SK-N-SH treated with all-trans-retinoic acid at 6 μM for 48 hours (cell line): ENCODE measurements around the gene AUTS2.

Experiments
- ATAC-seq: fragments of 200-7000 bp; cut with Tn5 transposase; 3 replicates; pipeline ENCODE4 v1.9.1; 2020; ENCODE audit warnings: mild to moderate bottlenecking, moderate library complexity
- ARNTL ChIP-seq: fragments of 450-650 bp; formaldehyde crosslinking; IDR thresholded peaks from 2 replicates; pipeline ENCODE4 v1.5.0; 2020; ENCODE audit warnings: low read depth, mild to moderate bottlenecking, moderate library complexity, borderline replicate concordance
- BACH2 ChIP-seq: fragments of 250-450 bp; sonication (Bioruptor Pico); IDR thresholded peaks from 2 replicates; pipeline ENCODE4 v1.9.0; 2021; ENCODE audit warnings: mild to moderate bottlenecking, borderline replicate concordance
- CSDC2 ChIP-seq: fragments of 250-450 bp; sonication (Bioruptor Pico); IDR thresholded peaks from 2 replicates; pipeline ENCODE4 v1.5.0; 2020; ENCODE audit warnings: mild to moderate bottlenecking, moderate library complexity
- ESRRG ChIP-seq: fragments of 250-450 bp; sonication (Bioruptor Pico); IDR thresholded peaks from 2 replicates; pipeline ENCODE4 v1.6.1; 2021; ENCODE audit warnings: mild to moderate bottlenecking
- GLIS3 ChIP-seq: fragments of 250-450 bp; sonication (Bioruptor Pico); IDR thresholded peaks from 2 replicates; pipeline ENCODE4 v1.5.0; 2020; ENCODE audit warnings: mild to moderate bottlenecking, moderate library complexity
- ISL1 ChIP-seq: fragments of 250-450 bp; sonication (Bioruptor Pico); IDR thresholded peaks from 2 replicates; pipeline ENCODE4 v2.1.2; 2022; ENCODE audit warnings: mild to moderate bottlenecking, moderate library complexity
- OSR1 ChIP-seq: fragments of 250-450 bp; sonication (Bioruptor Pico); IDR thresholded peaks from 2 replicates; pipeline ENCODE4 v1.8.0; 2022; ENCODE audit warnings: moderate library complexity, mild to moderate bottlenecking, inconsistent platforms
- PPARA ChIP-seq: fragments of 250-450 bp; sonication (Bioruptor Pico); IDR thresholded peaks from 2 replicates; pipeline ENCODE4 v1.5.0; 2020; ENCODE audit warnings: mild to moderate bottlenecking, borderline replicate concordance
- RARB ChIP-seq: fragments of 250-450 bp; sonication (Bioruptor Pico); IDR thresholded peaks from 2 replicates; pipeline ENCODE4 v1.8.0; 2021; ENCODE audit warnings: mild to moderate bottlenecking, moderate library complexity
- SNAI2 ChIP-seq: fragments of 250-450 bp; sonication (Bioruptor Pico); IDR thresholded peaks from 2 replicates; pipeline ENCODE4 v1.5.0; 2020; ENCODE audit warnings: mild to moderate bottlenecking, moderate library complexity
- TCF4 ChIP-seq: fragments of 250-450 bp; sonication (Bioruptor Pico); IDR thresholded peaks from 2 replicates; pipeline ENCODE4 v1.8.0; 2021; ENCODE audit warnings: mild to moderate bottlenecking, moderate library complexity, borderline replicate concordance
- TOX ChIP-seq: fragments of 250-450 bp; sonication (Bioruptor Pico); IDR thresholded peaks from 2 replicates; pipeline ENCODE4 v1.8.0; 2021; ENCODE audit warnings: mild to moderate bottlenecking, moderate library complexity, borderline replicate concordance
- ZFP3 ChIP-seq: fragments of 250-450 bp; sonication (Bioruptor Pico); IDR thresholded peaks from 2 replicates; pipeline ENCODE4 v1.5.0; 2020; ENCODE audit warnings: mild to moderate bottlenecking, moderate library complexity
- ZNF565 ChIP-seq: fragments of 450-650 bp; formaldehyde crosslinking; conservative IDR thresholded peaks from 2 replicates; pipeline ENCODE4 v1.5.0; 2020; ENCODE audit warnings: low read depth, mild to moderate bottlenecking, moderate library complexity
- ZNF70 ChIP-seq: fragments of 450-650 bp; formaldehyde crosslinking; IDR thresholded peaks from 2 replicates; pipeline ENCODE4 v1.5.0; 2020; ENCODE audit warnings: mild to moderate bottlenecking, moderate library complexity
- ZNF8 ChIP-seq: fragments of 450-650 bp; formaldehyde crosslinking; IDR thresholded peaks from 2 replicates; pipeline ENCODE4 v1.5.0; 2020; ENCODE audit warnings: mild to moderate bottlenecking, moderate library complexity
- TF ChIP-seq, protein P1 (sequence below): fragments of 250-450 bp; sonication (Bioruptor Pico); IDR thresholded peaks from 2 replicates; pipeline ENCODE4 v1.5.1; 2020; ENCODE audit warnings: low read depth, mild to moderate bottlenecking, moderate library complexity
- TF ChIP-seq, protein P2 (sequence below): fragments of 250-450 bp; sonication (Bioruptor Pico); IDR thresholded peaks from 2 replicates; pipeline ENCODE4 v1.8.0; 2021; ENCODE audit warnings: low read depth, mild to moderate bottlenecking, moderate library complexity, borderline replicate concordance
- TF ChIP-seq, protein P3 (sequence below): fragments of 250-450 bp; sonication (Bioruptor Pico); IDR thresholded peaks from 2 replicates; pipeline ENCODE4 v1.5.0; 2020; ENCODE audit warnings: mild to moderate bottlenecking, moderate library complexity
- TF ChIP-seq, protein P4 (sequence below): fragments of 250-450 bp; sonication (Bioruptor Pico); IDR thresholded peaks from 2 replicates; pipeline ENCODE4 v1.5.1; 2021; ENCODE audit warnings: mild to moderate bottlenecking, moderate library complexity
- TF ChIP-seq, protein P5 (sequence below): fragments of 250-450 bp; sonication (Bioruptor Pico); IDR thresholded peaks from 2 replicates; pipeline ENCODE4 v1.8.0; 2020; ENCODE audit warnings: mild to moderate bottlenecking, moderate library complexity, borderline replicate concordance

The AUTS2 gene

DNA sequence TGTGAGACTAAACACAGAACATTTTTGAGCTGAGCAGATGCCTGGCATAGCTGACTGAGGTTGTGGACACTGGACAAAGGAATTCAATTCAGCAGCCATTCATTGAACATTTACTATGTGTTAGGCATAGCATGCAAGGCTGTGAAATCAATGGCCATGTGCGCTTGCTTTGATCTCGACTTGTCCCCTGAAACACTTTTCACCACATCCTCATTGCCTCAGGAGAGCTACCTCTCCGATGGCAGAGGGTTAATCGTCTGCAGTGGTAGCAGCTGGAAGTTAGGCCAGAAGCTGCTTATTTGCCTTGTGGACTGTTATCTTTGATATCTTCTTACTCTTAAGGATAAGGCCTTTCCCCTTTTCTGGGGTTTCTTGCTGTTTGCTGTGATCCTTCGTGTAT, 297.8 kb downstream of the AUTS2 start:
- TF ChIP-seq SNAI2 (CRISPR knock-in tag): no peak
- TF ChIP-seq ISL1 (CRISPR knock-in tag): no peak
- TF ChIP-seq GLIS3: no peak
- TF ChIP-seq, protein P1, sequence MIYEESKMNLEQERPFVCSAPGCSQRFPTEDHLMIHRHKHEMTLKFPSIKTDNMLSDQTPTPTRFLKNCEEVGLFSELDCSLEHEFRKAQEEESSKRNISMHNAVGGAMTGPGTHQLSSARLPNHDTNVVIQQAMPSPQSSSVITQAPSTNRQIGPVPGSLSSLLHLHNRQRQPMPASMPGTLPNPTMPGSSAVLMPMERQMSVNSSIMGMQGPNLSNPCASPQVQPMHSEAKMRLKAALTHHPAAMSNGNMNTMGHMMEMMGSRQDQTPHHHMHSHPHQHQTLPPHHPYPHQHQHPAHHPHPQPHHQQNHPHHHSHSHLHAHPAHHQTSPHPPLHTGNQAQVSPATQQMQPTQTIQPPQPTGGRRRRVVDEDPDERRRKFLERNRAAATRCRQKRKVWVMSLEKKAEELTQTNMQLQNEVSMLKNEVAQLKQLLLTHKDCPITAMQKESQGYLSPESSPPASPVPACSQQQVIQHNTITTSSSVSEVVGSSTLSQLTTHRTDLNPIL (CRISPR knock-in tag): no peak
- TF ChIP-seq, protein P2, sequence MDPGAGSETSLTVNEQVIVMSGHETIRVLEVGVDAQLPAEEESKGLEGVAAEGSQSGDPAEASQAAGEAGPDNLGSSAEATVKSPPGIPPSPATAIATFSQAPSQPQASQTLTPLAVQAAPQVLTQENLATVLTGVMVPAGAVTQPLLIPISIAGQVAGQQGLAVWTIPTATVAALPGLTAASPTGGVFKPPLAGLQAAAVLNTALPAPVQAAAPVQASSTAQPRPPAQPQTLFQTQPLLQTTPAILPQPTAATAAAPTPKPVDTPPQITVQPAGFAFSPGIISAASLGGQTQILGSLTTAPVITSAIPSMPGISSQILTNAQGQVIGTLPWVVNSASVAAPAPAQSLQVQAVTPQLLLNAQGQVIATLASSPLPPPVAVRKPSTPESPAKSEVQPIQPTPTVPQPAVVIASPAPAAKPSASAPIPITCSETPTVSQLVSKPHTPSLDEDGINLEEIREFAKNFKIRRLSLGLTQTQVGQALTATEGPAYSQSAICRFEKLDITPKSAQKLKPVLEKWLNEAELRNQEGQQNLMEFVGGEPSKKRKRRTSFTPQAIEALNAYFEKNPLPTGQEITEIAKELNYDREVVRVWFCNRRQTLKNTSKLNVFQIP: no peak
- no peak for TF ChIP-seq ARNTL (CRISPR knock-in tag)
- no peak for TF ChIP-seq BACH2 (CRISPR knock-in tag)
- TF ChIP-seq, protein P3, sequence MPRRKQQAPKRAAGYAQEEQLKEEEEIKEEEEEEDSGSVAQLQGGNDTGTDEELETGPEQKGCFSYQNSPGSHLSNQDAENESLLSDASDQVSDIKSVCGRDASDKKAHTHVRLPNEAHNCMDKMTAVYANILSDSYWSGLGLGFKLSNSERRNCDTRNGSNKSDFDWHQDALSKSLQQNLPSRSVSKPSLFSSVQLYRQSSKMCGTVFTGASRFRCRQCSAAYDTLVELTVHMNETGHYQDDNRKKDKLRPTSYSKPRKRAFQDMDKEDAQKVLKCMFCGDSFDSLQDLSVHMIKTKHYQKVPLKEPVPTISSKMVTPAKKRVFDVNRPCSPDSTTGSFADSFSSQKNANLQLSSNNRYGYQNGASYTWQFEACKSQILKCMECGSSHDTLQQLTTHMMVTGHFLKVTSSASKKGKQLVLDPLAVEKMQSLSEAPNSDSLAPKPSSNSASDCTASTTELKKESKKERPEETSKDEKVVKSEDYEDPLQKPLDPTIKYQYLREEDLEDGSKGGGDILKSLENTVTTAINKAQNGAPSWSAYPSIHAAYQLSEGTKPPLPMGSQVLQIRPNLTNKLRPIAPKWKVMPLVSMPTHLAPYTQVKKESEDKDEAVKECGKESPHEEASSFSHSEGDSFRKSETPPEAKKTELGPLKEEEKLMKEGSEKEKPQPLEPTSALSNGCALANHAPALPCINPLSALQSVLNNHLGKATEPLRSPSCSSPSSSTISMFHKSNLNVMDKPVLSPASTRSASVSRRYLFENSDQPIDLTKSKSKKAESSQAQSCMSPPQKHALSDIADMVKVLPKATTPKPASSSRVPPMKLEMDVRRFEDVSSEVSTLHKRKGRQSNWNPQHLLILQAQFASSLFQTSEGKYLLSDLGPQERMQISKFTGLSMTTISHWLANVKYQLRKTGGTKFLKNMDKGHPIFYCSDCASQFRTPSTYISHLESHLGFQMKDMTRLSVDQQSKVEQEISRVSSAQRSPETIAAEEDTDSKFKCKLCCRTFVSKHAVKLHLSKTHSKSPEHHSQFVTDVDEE (CRISPR knock-in tag): no peak
- TF ChIP-seq, protein P4, sequence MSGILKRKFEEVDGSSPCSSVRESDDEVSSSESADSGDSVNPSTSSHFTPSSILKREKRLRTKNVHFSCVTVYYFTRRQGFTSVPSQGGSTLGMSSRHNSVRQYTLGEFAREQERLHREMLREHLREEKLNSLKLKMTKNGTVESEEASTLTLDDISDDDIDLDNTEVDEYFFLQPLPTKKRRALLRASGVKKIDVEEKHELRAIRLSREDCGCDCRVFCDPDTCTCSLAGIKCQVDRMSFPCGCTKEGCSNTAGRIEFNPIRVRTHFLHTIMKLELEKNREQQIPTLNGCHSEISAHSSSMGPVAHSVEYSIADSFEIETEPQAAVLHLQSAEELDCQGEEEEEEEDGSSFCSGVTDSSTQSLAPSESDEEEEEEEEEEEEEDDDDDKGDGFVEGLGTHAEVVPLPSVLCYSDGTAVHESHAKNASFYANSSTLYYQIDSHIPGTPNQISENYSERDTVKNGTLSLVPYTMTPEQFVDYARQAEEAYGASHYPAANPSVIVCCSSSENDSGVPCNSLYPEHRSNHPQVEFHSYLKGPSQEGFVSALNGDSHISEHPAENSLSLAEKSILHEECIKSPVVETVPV: no peak
- TF ChIP-seq ESRRG: no peak
- no peak for TF ChIP-seq ZNF565 (CRISPR knock-in tag)
- TF ChIP-seq OSR1 (CRISPR knock-in tag): no peak
- TF ChIP-seq ZNF8 (CRISPR knock-in tag): no peak
- no peak for TF ChIP-seq PPARA (CRISPR knock-in tag)
- TF ChIP-seq ZNF70 (CRISPR knock-in tag): no peak
- no peak for TF ChIP-seq TCF4
- no peak for TF ChIP-seq CSDC2 (CRISPR knock-in tag)
- no peak for TF ChIP-seq ZFP3 (CRISPR knock-in tag)
- TF ChIP-seq, protein P5, sequence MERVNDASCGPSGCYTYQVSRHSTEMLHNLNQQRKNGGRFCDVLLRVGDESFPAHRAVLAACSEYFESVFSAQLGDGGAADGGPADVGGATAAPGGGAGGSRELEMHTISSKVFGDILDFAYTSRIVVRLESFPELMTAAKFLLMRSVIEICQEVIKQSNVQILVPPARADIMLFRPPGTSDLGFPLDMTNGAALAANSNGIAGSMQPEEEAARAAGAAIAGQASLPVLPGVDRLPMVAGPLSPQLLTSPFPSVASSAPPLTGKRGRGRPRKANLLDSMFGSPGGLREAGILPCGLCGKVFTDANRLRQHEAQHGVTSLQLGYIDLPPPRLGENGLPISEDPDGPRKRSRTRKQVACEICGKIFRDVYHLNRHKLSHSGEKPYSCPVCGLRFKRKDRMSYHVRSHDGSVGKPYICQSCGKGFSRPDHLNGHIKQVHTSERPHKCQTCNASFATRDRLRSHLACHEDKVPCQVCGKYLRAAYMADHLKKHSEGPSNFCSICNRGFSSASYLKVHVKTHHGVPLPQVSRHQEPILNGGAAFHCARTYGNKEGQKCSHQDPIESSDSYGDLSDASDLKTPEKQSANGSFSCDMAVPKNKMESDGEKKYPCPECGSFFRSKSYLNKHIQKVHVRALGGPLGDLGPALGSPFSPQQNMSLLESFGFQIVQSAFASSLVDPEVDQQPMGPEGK (CRISPR knock-in tag): no peak
- peak; percentile 29; the same call in 2 of the 3 replicates for ATAC-seq

DNA sequence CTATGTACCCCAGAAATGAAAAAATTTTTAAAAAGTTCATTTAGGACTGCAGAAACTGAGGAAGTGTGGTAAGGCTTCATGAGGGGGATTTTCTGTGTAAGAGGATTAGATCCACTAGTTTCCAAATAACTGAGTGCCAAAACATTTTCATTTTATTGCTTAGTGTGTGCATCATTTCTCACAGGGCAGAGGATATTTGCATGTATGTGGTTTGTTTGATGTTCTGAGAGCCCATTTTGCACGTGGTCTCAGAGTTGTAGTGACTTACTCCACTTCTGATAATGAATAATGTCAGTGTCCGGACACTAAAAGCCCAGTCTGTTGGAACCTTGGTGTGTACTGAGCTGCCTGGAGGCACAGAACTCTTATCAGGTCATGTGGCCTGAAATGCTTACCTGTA, 299.9 kb downstream of the AUTS2 start:
- no peak for ATAC-seq
- TF ChIP-seq, protein P4: no peak
- TF ChIP-seq SNAI2 (CRISPR knock-in tag) (no peak), RARB (CRISPR knock-in tag) (no peak), ZNF565 (CRISPR knock-in tag) (no peak), PPARA (CRISPR knock-in tag) (no peak), ZNF70 (CRISPR knock-in tag) (no peak), OSR1 (CRISPR knock-in tag) (no peak), TCF4 (no peak), CSDC2 (CRISPR knock-in tag) (no peak), GLIS3 (no peak), ZFP3 (CRISPR knock-in tag) (no peak), ZNF8 (CRISPR knock-in tag) (no peak), ISL1 (CRISPR knock-in tag) (no peak), BACH2 (CRISPR knock-in tag) (no peak), TOX (CRISPR knock-in tag) (no peak), ARNTL (CRISPR knock-in tag) (no peak)
- TF ChIP-seq, protein P3 (CRISPR knock-in tag): no peak
- TF ChIP-seq, protein P1 (CRISPR knock-in tag): no peak
- TF ChIP-seq, all 23 proteins: peak for 0
